ENCODE measurements around the gene CLP1.

The CLP1 gene

GRCh38 chr11:57657194-57658022 lies at the start of gene CLP1:
Gene CLP1 (plus strand): TSS chr11:57657762. CDS start chr11:57659477, 1,715 bp downstream.
- DNase-seq (ENCODE audit: low read depth): peak; percentile 100
- TF ChIP-seq, protein P1, sequence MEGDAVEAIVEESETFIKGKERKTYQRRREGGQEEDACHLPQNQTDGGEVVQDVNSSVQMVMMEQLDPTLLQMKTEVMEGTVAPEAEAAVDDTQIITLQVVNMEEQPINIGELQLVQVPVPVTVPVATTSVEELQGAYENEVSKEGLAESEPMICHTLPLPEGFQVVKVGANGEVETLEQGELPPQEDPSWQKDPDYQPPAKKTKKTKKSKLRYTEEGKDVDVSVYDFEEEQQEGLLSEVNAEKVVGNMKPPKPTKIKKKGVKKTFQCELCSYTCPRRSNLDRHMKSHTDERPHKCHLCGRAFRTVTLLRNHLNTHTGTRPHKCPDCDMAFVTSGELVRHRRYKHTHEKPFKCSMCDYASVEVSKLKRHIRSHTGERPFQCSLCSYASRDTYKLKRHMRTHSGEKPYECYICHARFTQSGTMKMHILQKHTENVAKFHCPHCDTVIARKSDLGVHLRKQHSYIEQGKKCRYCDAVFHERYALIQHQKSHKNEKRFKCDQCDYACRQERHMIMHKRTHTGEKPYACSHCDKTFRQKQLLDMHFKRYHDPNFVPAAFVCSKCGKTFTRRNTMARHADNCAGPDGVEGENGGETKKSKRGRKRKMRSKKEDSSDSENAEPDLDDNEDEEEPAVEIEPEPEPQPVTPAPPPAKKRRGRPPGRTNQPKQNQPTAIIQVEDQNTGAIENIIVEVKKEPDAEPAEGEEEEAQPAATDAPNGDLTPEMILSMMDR (IDR thresholded peaks at IDR 0.05; ENCODE audit: low read depth, low read length): no peak
- TF ChIP-seq MYC (IDR thresholded peaks at IDR 0.05; ENCODE audit: low read depth, low read length) (peak; percentile 99), POLR2A (IDR thresholded peaks at IDR 0.05; ENCODE audit: extremely low read depth, insufficient read length) (peak; percentile 73)
- TF ChIP-seq, protein P2, sequence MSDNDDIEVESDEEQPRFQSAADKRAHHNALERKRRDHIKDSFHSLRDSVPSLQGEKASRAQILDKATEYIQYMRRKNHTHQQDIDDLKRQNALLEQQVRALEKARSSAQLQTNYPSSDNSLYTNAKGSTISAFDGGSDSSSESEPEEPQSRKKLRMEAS (IDR thresholded peaks at IDR 0.05; ENCODE audit: low read depth, low read length): peak; percentile 97
- peak within 1 kb of the TSS; percentile 98 for H3K4me3 ChIP-seq (ENCODE audit: low read depth, low read length)

DNA sequence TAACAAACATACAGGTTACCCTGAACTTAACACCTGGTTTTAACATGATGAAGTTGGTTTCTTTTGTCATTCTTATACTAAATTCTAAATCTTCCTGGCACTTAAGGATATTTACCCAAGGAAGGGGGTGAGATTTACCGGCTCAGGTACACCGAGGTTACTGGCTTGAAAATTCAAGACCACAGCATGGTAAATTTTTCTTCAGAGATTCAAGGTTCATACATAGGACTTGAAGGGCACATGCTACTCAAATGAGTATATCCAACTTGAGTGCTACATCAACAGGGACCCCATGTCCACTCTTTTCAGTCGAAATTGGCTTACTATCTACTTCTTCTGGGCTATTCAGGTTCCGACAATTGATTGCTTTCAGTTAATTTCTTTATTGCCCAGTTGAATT lies 47.4 kb upstream of the CLP1 start:
- no peak overlapping the region for H3K4me3 ChIP-seq (ENCODE audit: low read depth, low read length)
- TF ChIP-seq, protein P1 (IDR thresholded peaks at IDR 0.05; ENCODE audit: low read depth, low read length): no peak
- TF ChIP-seq MYC (IDR thresholded peaks at IDR 0.05; ENCODE audit: low read depth, low read length): no peak
- TF ChIP-seq, protein P2 (IDR thresholded peaks at IDR 0.05; ENCODE audit: low read depth, low read length): no peak
- TF ChIP-seq POLR2A (IDR thresholded peaks at IDR 0.05; ENCODE audit: extremely low read depth, insufficient read length): no peak
- no peak for DNase-seq (ENCODE audit: low read depth)

DNA sequence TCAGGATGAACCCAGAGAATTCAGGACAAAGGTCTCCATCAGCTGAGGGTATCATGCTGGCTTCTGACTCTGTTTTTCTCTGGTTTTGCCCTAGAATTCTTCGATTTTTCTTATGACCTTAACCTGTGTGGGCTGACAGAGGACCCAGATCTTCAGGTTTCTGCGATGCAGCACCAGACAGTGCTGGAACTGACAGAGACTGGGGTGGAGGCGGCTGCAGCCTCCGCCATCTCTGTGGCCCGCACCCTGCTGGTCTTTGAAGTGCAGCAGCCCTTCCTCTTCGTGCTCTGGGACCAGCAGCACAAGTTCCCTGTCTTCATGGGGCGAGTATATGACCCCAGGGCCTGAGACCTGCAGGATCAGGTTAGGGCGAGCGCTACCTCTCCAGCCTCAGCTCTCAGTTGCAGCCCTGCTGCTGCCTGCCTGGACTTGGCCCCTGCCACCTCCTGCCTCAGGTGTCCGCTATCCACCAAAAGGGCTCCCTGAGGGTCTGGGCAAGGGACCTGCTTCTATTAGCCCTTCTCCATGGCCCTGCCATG lies 43.3 kb upstream of the CLP1 start:
- no peak for DNase-seq (ENCODE audit: low read depth)
- TF ChIP-seq POLR2A (IDR thresholded peaks at IDR 0.05; ENCODE audit: extremely low read depth, insufficient read length) (no peak), MYC (IDR thresholded peaks at IDR 0.05; ENCODE audit: low read depth, low read length) (no peak)
- TF ChIP-seq, protein P2 (IDR thresholded peaks at IDR 0.05; ENCODE audit: low read depth, low read length): no peak
- TF ChIP-seq, protein P1 (IDR thresholded peaks at IDR 0.05; ENCODE audit: low read depth, low read length): no peak
- no peak overlapping the region for H3K4me3 ChIP-seq (ENCODE audit: low read depth, low read length)

DNA sequence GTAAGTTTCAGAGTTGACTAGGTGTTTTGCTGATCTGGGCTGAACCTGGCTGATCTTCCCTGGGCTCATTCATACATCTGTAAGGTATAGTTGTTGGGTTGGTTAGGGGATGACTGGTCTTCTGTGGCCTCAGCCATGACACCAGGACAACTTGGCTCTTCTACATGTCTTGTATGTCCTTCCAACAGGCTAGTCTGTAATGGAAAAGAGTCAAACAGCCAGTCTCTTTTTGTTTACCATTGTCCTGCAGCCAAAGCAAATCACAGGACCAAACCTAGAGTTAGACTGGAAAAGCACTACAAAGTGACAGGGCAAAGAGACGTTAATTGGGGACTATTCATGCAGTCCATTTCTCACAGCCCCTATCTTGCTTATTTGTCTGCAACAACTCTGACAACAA lies 42.3 kb upstream of the CLP1 start:
- DNase-seq (ENCODE audit: low read depth): no peak
- TF ChIP-seq, protein P1 (IDR thresholded peaks at IDR 0.05; ENCODE audit: low read depth, low read length): no peak
- no peak for TF ChIP-seq MYC (IDR thresholded peaks at IDR 0.05; ENCODE audit: low read depth, low read length)
- no peak for TF ChIP-seq POLR2A (IDR thresholded peaks at IDR 0.05; ENCODE audit: extremely low read depth, insufficient read length)
- TF ChIP-seq, protein P2 (IDR thresholded peaks at IDR 0.05; ENCODE audit: low read depth, low read length): no peak
- no peak overlapping the region for H3K4me3 ChIP-seq (ENCODE audit: low read depth, low read length)

- no peak overlapping the region for H3K4me3 ChIP-seq (ENCODE audit: low read depth, low read length)
- DNase-seq (ENCODE audit: low read depth): no peak
- no peak for TF ChIP-seq POLR2A (IDR thresholded peaks at IDR 0.05; ENCODE audit: extremely low read depth, insufficient read length)
- TF ChIP-seq, protein P2 (IDR thresholded peaks at IDR 0.05; ENCODE audit: low read depth, low read length): no peak
- TF ChIP-seq, protein P1 (IDR thresholded peaks at IDR 0.05; ENCODE audit: low read depth, low read length): no peak
- TF ChIP-seq MYC (IDR thresholded peaks at IDR 0.05; ENCODE audit: low read depth, low read length): no peak
These were observed 41.0 kb upstream of the CLP1 start for GRCh38 chr11:57616595-57616994.

All from NB4 (cell line).